Central memory CD4-positive, alpha-beta T cell (primary cell): ENCODE results near the gene PREP.
"Not testable (repeated sequence)": the region's sequence is repeated elsewhere in the genome, so short reads cannot be mapped to it uniquely, and the experiment has no call there.

Experiments used
- DNase-seq: peaks from one replicate; pipeline ENCODE4 v3.0.0; 2022
- total RNA-seq, 3 experiments: gene quantifications; one replicate each; lab custom pipeline; 2026; lab: John Stamatoyannopoulos, UW

Gene PREP
- total RNA-seq: 34.3 to 55.6 (median 37.4) reads per million in 3 experiments

DNA sequence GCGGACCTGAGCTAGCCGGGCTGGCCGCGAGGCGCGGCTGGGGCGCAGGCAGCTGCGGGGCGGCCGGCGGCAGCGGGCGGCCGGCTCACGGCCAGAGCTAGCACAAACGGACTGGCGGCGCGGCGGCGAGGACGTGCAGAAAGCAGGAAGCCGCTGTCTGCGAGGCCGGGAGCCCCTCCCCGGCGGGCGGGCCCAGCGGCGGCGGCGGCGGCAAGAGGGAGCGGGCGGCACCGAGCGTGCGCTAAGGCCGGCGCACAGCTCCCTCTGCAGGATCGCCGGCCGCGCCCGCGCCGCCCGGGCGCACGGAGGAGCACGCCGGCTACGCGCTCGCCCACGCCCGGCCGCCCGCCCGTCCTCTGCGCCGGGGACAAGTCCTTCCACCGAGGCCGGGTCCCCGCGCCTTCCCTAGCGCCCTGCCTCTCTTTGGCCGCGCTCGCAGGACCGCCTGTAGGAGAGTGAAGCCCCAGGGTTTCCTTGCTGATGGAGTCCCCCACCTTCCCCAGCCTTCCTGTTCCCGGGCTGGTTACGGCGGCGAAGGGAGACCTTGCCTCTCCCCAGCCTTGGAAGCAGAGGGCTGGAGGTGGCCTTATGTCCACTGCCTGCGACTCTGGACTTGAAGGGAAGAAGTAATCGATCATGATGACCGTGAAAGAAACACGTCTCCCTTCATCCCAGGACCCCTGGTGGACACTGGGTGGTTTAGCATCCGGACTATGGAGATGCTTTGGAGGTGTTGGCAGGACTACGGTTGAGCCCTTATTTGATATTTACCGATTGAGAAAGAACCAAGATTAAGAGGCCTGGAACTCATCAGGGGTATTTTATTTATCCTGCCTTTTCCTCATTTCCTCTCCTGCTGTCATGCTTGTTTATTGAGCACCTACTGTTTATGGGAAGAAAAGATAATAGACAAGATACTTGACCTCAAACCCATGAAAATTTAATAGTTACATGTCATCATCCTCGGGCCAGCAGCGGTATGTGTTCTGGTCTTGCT, at the start of gene PREP:
TSS of gene PREP (minus strand) at position 144 of the 997 bp plus-strand sequence. CDS start 191 bp downstream, outside the sequence.
- DNase-seq: peak; percentile 79

DNA sequence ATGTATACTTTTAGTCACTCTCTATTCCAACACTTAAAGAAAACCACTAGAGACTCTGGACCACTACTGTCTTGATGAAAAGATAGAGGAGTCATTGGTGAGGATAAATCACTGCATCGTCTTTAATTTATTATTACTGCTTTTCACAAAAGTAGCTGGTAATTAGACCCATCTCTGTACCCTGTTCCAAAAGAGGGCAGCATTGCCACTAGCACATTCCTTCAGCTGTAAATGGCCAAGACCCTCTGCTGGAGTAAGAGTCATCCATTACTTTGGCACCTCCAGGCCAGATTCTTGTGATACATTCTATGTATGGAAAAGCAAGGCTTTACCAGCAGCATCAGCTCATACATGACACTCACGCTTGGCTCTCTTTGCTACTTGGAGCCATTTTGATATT, 49.5 kb upstream of the PREP start:
- no peak for DNase-seq

DNA sequence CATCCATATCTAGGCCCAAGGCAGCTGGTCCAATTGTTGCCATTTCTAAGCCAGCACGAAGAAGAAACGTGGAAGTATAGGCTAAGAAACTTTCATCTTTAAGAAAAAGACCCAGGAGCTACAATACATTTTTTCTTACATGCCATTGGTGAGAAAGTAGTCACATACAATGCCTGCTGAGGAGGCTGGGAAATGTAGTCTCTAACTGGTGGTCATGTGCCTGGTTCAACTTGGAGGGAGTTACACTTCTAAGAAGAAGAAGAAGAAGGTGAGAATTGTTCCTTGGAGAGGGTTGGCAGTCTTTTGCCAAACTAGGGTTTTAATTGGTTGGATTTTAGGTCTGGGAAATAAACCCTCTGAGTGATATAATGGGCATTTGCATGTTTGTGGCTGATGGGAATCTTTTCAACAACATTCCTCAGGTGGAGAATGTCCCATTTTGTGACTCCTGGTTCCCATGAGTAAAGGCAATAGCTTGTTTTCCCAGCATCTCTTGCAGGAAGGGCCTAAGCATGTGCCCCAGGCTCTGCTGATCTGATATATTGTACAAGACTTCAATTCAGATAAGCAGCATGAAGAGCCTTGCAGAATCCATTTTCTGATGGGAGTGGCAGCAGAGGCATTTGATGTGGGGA, 47.0 kb upstream of the PREP start:
- DNase-seq: no peak

DNA sequence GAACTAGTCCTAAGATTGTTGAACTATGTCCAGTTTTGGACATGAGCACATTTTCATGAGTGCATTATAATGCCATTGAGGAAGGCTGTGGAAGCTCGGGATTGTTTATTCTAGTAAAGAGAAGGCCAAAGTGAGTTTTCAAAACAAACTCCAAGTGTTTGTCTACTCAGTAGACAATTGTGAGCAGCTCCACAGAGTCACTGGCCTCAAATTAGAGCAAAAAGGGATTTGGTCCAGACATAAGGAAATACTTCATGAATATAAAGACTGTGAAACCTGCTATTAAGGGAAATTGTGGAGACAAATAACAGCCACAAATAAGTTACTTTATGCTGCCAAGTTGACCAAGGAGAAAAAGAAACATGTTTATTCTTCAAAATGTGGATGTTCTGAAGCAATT, 42.6 kb upstream of the PREP start:
- no peak for DNase-seq

DNA sequence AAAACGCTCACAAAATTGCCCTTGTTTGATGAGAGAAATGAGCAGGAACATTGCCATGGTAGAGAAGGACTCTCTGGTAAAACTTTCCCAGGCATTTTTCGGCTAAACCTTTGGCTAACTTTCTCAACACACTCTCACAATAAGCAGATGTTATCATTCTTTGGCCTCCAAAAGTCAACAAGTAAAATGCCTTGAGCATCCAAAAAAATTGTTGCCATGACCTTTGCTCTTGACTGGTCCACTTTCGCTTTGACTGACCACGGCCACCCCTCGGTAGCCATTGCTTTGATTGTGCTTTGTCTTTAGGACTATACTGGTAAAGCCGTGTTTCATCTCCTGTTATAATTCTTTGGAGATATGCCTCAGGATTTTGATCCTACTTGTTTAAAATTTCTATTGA, 41.1 kb upstream of the PREP start:
- no peak for DNase-seq

DNA sequence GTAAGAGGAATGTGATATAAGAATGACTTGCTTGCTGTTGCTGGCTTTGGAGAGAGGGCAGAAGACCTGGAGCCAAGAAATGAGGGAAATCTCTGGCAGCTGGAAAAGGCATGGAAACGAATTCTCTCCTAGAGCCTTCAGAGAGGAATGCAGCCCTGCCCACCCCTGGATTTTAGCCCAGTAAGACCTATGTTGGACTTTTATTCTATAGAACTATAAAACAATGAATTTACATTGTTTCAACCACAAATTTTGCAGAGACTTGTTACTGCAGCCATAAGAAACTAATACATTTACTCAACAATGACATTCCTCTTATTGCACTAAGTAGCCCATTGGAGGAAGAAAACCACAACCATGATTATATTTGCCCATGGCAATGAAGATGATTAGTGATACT, 39.5 kb upstream of the PREP start:
- DNase-seq: no peak

DNA sequence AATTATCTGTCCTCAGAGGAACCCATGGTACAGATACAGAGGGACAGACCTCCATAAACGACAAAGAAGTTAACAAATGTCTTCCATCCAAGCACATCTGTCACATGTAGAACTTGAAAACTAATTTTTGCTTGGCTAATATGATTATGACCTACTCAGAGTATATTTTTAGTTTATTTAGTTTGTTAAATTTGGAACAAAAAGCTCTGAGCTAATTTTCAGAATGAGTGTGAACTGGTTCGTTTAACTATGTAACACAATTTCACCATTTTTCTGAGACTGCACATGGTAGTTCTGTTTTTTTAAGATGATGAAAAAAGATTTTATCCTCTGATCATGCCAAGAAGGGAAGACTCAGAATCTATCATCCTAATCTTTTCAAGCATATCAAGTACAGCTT, 34.4 kb upstream of the PREP start:
- no peak for DNase-seq

DNA sequence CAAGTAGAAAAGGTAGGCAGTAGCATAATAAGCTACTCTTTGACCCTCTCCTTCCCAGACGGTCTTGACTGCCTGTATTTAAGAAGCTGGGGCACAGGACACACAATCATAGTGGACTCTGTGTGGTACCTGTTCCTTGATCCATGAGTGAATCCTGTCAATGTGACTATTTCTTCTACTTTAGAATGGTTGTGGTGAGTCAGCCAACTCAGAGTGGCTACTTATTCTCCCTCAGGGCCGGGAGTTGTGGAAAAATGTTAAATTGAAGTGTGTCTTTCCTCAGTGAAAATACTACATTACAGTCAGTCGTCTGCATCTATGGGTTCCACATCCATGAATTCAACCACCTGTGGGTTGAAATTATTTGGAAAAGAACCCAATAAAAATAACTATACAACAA, 30.8 kb upstream of the PREP start:
- no peak for DNase-seq

DNA sequence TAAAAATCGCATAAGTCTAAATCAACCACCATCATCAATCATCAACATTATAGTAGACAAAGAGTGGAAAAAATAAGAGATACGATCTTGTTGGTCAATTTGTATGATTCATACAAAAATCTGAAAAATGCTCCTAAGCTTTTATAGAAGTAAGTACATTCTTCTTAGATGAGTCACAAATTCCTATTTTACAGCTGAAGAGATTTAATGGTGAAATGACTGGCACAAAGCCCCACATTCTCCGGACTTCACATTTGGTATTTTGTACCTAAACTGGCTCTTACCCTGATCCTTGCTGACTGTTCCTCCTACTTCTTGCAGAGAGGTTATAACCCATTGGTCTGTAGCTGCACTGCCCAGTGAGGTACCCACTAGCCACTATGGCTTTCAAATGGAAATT, 29.9 kb upstream of the PREP start:
- no peak for DNase-seq

DNA sequence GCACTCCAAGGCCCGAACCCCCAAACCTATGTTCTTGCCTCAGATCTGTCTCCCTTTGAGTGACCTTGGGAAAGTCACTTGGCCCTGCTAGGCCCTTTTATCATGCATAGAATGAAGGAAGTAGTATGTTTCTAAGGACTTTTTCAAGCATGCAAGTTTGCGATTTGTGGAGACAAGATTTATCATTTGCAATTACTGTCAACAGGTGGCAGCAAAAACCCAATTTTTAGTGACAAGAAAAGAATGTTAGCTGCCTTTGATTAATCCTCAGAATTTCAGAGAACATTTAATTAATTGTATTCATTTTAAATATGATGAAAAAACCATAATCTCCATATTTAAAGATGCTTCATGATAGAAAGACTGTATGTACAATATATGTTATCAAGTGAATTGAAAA, 28.3 kb upstream of the PREP start:
- DNase-seq: peak; percentile 17

DNA sequence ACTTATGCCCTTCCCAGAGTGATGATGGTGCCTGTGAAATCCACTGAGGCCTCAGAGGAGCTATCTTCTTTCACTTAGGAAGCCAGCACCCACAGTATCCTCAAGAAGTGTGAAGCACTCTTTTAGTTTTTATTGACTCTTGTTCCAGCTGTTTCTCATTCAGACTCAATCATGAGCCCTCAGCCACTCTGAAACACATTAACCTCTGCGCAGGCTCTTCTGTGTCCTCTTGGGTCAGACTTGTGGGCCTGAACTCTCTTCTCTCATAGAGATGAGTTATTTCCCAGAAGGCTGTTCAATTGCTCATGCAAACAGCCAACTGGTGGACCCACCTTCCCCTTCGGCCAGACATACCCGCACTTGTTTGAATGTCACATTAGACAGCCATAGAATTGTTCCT, 27.8 kb upstream of the PREP start:
- DNase-seq: no peak

DNA sequence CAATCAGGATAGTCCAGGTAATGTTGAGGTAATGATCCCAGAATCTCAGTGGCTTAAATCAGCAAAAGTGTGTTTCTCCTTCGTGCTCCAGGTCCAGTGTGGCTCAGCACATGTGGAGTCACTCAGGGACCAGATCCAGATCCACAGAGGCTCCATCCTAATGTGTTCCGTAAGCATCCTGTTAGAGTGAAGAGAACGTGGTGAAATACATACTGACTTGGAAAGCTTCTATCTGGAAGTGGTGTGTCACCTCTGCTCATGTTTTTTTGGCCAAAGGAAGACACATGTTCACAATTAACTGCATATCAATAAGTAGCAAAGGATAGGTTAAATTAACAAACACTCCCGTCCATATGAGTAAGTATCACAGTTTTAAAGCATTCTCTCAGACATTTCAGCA, 26.8 kb upstream of the PREP start:
- no peak for DNase-seq

DNA sequence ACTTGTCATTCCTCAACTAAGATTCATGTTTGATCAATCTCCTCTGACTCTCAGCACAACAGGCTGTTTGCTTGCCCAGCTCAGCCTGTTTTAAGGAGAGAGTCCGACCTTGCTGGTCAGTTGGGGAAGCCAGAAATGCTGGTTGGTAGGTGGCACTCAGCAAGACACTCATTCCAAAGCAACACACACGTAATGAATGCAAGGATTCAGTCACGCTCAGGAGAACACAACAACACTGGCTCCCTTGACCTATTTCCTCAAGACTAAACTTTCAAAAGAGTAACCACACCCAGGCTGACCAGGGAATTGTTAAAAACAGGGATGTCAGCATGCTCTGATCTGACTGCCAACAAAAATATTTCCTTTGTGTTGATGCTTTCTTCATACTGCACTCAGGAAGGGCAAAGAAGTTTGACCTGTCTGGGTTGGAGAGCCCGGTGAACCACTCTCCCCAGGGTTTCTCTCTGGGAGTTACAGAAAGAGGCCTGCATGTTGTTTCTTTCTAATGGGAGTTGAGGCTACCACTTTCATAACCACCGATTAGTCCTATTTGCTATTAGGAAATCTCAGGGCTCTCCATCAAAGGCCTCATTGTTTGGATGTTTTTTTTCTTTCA, 25.6 kb upstream of the PREP start:
- DNase-seq: no peak

DNA sequence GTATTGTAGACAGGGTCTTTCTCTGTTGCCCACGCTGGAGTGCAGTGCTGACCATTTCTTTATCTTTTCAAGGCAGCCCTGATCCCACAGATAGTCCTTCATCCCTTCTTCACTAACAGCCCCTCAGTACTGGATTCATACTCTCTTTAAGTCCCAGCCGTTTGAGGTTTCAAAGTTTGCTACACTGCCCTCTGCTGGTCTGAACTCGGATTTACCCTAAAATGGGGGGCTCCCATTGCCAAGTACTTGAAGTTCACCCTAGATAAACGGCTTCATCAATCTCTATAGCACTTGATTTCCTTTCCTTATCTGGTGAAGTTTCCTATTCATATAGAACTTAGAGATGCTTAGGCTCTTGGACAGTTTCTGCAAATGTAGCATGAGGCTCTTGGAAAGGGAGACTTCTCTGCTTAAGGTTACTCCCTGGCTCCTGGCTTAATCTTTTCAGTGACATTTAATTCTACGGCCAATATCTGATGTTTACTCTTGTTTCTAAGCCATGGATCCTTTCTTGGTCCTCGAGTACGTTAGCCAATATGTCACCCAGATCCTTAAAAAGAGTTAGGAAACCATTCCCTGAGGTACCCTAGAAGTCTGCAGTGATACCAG, 21.4 kb upstream of the PREP start:
- peak; percentile 30 for DNase-seq

DNA sequence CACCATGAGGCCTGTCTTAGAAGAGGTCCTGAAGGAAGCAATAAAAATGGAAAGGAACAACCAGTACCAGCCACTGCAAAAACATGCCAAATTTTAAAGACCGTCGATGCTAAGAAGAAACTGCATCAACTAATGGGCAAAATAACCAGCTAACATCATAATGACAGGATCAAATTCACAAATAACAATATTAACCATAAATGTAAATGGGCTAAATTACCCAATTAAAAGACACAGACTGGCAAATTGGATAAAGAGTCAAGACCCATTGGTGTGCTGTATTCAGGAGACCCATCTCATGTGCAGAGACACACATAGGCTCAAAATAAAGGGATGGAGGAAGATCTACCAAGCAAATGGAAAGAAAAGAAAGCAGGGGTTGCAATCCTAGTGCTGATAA, 14.1 kb upstream of the PREP start:
- not testable (repeated sequence) for DNase-seq

DNA sequence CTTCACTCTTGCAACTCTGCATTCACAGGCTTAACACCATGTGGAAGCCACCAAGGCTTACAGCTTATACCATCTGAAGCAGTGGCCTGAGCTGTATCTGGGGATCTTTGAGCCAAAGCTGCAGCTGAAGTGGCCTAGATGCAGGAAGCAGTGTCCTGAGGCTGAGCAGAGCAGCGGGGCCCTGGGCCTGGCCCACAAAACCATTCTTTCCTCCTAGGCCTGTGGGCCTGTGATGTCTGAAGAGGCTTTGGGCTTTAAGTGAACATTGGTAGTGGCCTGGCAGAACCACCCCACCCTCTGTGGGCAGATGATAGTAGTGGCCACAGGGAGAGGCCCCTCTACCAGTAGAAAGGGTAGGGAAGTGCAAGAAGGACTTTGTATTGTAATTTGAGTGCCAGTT, 6.9 kb upstream of the PREP start:
- DNase-seq: no peak

DNA sequence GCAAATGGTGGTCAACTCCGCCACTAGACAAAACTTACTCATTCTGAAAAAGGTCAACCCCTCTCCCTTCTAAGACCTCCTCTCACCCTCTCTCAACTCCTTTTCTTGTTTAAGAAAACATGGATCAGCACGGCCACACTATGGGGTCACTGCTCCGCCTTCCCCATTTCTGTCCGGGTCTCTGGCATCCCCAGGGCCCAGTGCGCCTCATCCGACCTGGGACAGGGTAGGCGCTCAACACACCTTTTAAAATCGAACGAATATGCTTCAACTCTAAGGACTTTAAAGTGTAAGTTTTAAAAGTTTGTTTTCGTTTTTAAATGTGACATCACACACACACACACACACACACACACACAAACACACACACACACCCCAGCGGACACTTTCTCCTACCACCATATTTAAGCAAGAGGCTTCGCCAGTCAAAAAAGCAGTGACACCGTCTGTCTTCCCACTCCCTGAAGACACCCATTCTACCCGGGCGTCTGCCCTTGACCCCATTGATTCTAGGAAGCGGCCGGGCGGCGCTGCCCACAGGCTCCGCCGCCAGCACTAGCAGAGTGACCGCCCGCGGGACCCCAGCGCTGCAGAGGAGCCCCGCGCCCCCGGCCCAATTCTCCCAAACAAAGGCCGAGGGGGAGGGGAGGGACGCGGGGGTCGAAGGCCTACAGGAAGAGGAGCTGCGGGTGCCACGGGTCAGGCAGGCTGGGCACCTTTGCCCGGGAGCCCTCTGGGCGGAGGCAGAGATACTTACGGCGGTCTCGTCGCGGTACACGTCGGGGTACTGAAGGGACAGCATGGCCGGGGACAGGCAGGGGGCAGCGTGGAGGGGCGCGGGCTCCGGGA, 568 bp downstream of the PREP start:
- peak; percentile 26 for DNase-seq

DNA sequence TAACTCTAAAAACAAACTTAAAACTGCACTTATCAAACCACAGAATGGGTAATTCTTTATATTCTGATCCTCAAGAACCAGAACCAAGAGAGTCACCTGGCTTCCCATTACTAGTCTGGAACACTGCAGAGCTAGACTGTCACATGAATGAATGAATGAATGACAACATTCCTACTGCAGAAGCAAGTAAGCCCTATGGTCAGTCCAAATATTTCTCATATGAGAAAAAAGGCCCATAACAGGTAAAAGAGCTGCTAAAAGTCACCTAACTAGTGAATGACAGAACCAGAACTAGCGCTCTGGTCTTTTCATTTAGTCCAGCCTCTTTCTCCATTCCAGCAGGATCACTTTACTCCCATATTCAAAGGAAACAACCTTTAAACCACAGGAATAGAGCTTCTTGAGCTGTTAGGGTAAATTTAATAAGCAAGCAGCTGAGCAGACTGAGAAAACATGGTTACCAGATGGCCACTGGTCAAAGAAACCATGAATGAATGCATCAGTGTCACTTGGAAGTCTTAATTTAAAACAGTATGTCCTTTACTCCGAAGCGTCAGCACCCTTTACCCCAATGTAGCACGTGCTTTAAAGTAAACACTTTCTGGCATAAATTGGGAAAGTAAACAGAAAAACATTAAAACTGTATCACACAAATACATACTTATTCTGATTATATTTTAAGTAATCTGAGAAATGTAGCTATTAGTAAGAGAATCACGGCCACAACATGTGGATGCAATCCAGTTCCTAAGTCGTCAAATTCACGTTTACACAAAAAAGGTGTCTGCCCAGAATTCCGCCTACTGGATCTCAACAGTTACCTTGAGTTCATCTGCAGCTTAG, 1.4 kb downstream of the PREP start:
- no peak for DNase-seq

DNA sequence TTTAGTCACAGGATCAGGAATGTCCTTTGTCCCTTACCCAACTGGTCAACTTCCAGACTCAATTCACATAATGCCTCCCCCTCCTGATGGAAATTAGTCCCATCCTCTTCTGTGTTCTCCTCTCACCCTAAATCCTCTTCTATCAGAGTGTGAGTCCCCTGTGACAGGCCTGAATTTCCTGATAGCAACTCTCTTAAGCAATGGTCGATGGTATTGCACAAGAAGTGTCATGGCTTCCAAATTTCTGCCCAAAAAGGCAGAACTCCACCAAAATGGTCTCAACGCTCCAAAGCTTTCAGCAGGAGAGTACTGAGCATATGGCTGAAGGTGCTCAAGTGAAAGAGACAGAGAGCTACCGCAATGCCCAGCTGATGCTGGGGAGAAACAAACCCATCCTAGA, 2.4 kb downstream of the PREP start:
- DNase-seq: no peak

DNA sequence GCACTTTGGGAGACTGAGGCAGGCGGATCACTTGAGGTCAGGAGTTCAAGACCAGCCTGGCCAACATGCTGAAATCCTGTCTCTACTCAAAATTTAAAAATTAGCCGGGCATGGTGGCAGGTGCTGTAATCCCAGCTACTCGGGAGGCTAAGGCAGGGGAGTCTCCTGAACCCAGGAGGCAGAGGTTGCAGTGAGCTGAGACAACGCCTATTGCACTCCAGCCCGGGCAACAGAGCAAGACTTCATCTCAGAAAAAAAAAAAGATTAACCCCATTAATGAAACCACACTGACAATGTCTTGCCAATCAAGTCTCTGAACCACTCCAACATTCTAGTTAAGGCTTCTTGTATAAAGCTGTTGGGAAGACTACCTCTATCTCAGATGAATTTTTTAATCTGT, 4.0 kb downstream of the PREP start:
- DNase-seq: no peak

DNA sequence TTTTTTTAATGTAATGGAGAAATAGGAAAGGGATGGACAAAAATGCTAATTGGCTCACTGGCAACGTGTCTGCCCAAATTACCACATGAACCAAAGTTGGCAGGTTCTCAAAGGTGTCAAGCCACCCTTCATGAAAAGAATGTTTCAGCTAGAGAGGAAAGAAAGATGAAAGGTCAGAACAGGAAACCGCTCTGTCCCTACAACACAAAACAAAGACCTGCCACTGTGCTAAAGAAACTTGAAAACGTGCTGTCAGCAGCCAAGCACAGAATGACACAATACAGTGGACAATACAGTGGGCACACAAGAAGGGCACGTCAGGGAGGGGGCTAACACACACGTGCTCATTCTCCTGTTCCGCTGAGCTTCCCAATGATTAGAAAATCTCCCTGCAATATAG, 4.9 kb downstream of the PREP start:
- DNase-seq: peak; percentile 1
